ENCODE measurements around the gene PCDHGA7.

GRCh38 chr5:141355641-141356040 lies 26.9 kb upstream of the PCDHGA7 start:
- TF ChIP-seq CTCF (IDR thresholded peaks at IDR 0.05) (no peak), EP300 (IDR thresholded peaks at IDR 0.05) (no peak), POLR2A (IDR thresholded peaks at IDR 0.05) (no peak)

All from tibial nerve (tissue), 4 donors.